GM23248 (cell line): ENCODE results near the gene SIGLEC1. TPM values are rescaled to one million over a fixed set of nuclear protein-coding genes. Genes with fewer than 3 reads are reported as not detected.

Source experiments
- DNase-seq: peaks from one replicate; pipeline ENCODE4 v3.0.0-alpha.2; 2015
- H2AFZ ChIP-seq: fragments of 200-600 bp; sonication (generic); 2 replicates; pipeline ENCODE4 v1.6.1; 2016; ENCODE audit warnings: antibody characterized with exemption
- H3F3A ChIP-seq: fragments of 200-600 bp; sonication (generic); 2 replicates; pipeline ENCODE4 v1.6.1; 2016; ENCODE audit warnings: mild to moderate bottlenecking, antibody characterized with exemption, mixed run types; ENCODE audit not compliant: insufficient read depth
- H3K27ac ChIP-seq: fragments of 200-600 bp; sonication (generic); 2 replicates; pipeline ENCODE4 v1.5.1; 2016; ENCODE audit warnings: mild to moderate bottlenecking
- H3K27me3 ChIP-seq: fragments of 200-600 bp; sonication (generic); replicated peaks from 2 replicates; pipeline ENCODE4 v1.6.1; 2016; ENCODE audit warnings: mild to moderate bottlenecking; ENCODE audit not compliant: insufficient read depth
- H3K36me3 ChIP-seq: fragments of 200-600 bp; sonication (generic); 2 replicates; pipeline ENCODE4 v1.6.1; 2016; ENCODE audit warnings: low read depth, mild to moderate bottlenecking
- H3K4me1 ChIP-seq: fragments of 200-600 bp; sonication (generic); 2 replicates; pipeline ENCODE4 v1.6.1; 2016; ENCODE audit warnings: mild to moderate bottlenecking; ENCODE audit not compliant: insufficient read depth
- H3K4me2 ChIP-seq: fragments of 200-600 bp; sonication (generic); one replicate; pipeline ENCODE4 v1.6.1; 2016; ENCODE audit warnings: mild to moderate bottlenecking; ENCODE audit not compliant: unreplicated experiment
- H3K4me3 ChIP-seq: fragments of 200-600 bp; sonication (generic); 2 replicates; pipeline ENCODE4 v1.5.1; 2016; ENCODE audit warnings: mild to moderate bottlenecking
- H3K79me2 ChIP-seq: fragments of 200-600 bp; sonication (generic); 2 replicates; pipeline ENCODE4 v1.6.1; 2016; ENCODE audit warnings: mild to moderate bottlenecking; ENCODE audit not compliant: insufficient read depth
- H3K9ac ChIP-seq: fragments of 200-600 bp; sonication (generic); 2 replicates; pipeline ENCODE4 v1.6.1; 2016; ENCODE audit warnings: mild to moderate bottlenecking
- H3K9me2 ChIP-seq: fragments of 200-600 bp; sonication (generic); 2 replicates; pipeline ENCODE4 v1.6.1; 2016; ENCODE audit warnings: mixed run types, mild to moderate bottlenecking, moderate library complexity; ENCODE audit not compliant: insufficient read depth
- H3K9me3 ChIP-seq: fragments of 200-600 bp; sonication (generic); one replicate; pipeline ENCODE4 v1.6.1; 2017; ENCODE audit warnings: low read depth
- H4K20me1 ChIP-seq: fragments of 200-600 bp; sonication (generic); 2 replicates; pipeline ENCODE4 v1.6.0; 2016; ENCODE audit not compliant: insufficient read depth
- EZH2 ChIP-seq: fragments of 200-600 bp; sonication (generic); IDR thresholded peaks from 2 replicates; pipeline ENCODE4 v1.6.1; 2018; ENCODE audit warnings: antibody characterized with exemption, mild to moderate bottlenecking; ENCODE audit not compliant: insufficient read depth, poor library complexity, severe bottlenecking
- EZH2phosphoT487 ChIP-seq: fragments of 200-600 bp; sonication (generic); IDR thresholded peaks from 2 replicates; pipeline ENCODE4 v1.6.1; 2018; ENCODE audit warnings: antibody characterized with exemption, moderate library complexity, mild to moderate bottlenecking, low read depth; ENCODE audit not compliant: insufficient read depth
- WGBS, 2 experiments: methylation state at CpG; one replicate each; pipeline ENCODE4 v1.1.6; 2015 to 2017; ENCODE audit warnings: low lambda C conversion rate in 2 of 2, low coverage in 1 of 2; ENCODE audit errors: missing lambda C conversion rate in 2 of 2; 5-methylcytosine and 5-hydroxymethylcytosine counted together
- in situ Hi-C: fragments of 300-500 bp; cut with MboI; formaldehyde crosslinking; loops from 2 replicates; pipeline ENCODE4 v1.15.0; 2020
- polyA plus RNA-seq: library from polyadenylated mRNA; unstranded; fragments of >200 nt; fragmentation: Nextera tagmentation; extraction: Ambion mirVana; gene quantifications from 2 replicates; pipeline ENCODE4 v1.2.1, GENCODE V29; 2016
- total RNA-seq: library from RNA; depleted of rRNA; stranded (reverse); fragments of >200 nt; shearing (Covaris generic); gene quantifications from 2 replicates; pipeline ENCODE4 v1.2.3, GENCODE V29; 2014

Gene SIGLEC1
- total and polyA plus RNA-seq, 2 experiments from 2014 or later: not detected

GRCh38 chr20:3744037-3744436 is 31.6 kb upstream of the SIGLEC1 start:
- Histone ChIP-seq H3K9me2 (no peaks in the 10 kb centered on the region), H3K36me3 (no peaks in the 10 kb centered on the region), H3K9ac (no peak overlapping the region), H3K27ac (no peak overlapping the region), H3K27me3 (no peaks in the 10 kb centered on the region), H3K4me2 (no peak overlapping the region), H4K20me1 (no peaks in the 10 kb centered on the region), H2AFZ (no peak overlapping the region), H3K4me1 (no peaks in the 10 kb centered on the region), H3K79me2 (no peaks in the 10 kb centered on the region), H3K9me3 (no peaks in the 10 kb centered on the region), H3K4me3 (no peak overlapping the region), H3F3A (no peaks in the 10 kb centered on the region)
- in situ Hi-C loops: no loop called here
- WGBS, 2 experiments: 68 to 88% methylated on average over 1 of the region's 1 CpG
- DNase-seq: no peak
- no peak for TF ChIP-seq EZH2
- TF ChIP-seq EZH2phosphoT487: no peak

DNA sequence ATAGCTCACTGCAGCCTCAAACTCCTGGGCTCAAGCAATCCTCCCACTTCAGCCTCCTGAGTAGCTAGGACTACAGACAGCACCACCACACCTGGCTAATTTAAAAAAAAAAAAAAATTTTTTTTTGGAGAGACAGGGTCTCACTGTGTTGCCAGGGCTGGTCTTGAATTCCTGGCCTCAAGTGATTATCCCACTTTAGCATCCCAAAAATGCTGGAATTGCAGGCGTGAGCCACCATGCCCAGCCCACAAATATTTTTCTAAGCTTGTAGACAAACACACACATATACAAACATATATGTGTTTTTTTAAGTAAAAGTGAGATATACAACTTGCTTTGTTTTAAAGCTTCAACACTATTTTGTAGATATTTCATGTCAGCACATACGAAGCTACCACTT is 30.9 kb upstream of the SIGLEC1 start:
- no peak overlapping the region for H2AFZ ChIP-seq
- H4K20me1 ChIP-seq: no peaks in the 10 kb centered on the region
- no peak overlapping the region for H3K27ac ChIP-seq
- H3K36me3 ChIP-seq: no peaks in the 10 kb centered on the region
- H3K27me3 ChIP-seq: no peaks in the 10 kb centered on the region
- WGBS, 2 experiments: 45 to 52% methylated on average over 2 of the region's 2 CpGs
- no peaks in the 10 kb centered on the region for H3K4me1 ChIP-seq
- H3F3A ChIP-seq: no peaks in the 10 kb centered on the region
- H3K9ac ChIP-seq: no peak overlapping the region
- no peak overlapping the region for H3K4me3 ChIP-seq
- no peak for DNase-seq
- no peaks in the 10 kb centered on the region for H3K79me2 ChIP-seq
- no peaks in the 10 kb centered on the region for H3K9me2 ChIP-seq
- TF ChIP-seq EZH2 (no peak), EZH2phosphoT487 (no peak)
- in situ Hi-C loops: no loop called here
- H3K9me3 ChIP-seq: no peaks in the 10 kb centered on the region
- no peak overlapping the region for H3K4me2 ChIP-seq

GRCh38 chr20:3741836-3742458 is 29.5 kb upstream of the SIGLEC1 start:
- Histone ChIP-seq H3F3A (no peaks in the 10 kb centered on the region), H4K20me1 (no peaks in the 10 kb centered on the region), H3K4me1 (no peaks in the 10 kb centered on the region), H2AFZ (no peak overlapping the region), H3K4me3 (no peak overlapping the region), H3K9me2 (no peaks in the 10 kb centered on the region), H3K9me3 (no peaks in the 10 kb centered on the region), H3K27ac (no peak overlapping the region), H3K9ac (no peak overlapping the region), H3K79me2 (no peaks in the 10 kb centered on the region), H3K27me3 (no peaks in the 10 kb centered on the region), H3K4me2 (no peak overlapping the region), H3K36me3 (no peaks in the 10 kb centered on the region)
- 75 to 85% methylated on average over 5 to 7 of the region's 7 CpGs for WGBS, 2 experiments
- TF ChIP-seq EZH2 (no peak), EZH2phosphoT487 (no peak)
- in situ Hi-C loops: no loop called here
- no peak for DNase-seq

DNA sequence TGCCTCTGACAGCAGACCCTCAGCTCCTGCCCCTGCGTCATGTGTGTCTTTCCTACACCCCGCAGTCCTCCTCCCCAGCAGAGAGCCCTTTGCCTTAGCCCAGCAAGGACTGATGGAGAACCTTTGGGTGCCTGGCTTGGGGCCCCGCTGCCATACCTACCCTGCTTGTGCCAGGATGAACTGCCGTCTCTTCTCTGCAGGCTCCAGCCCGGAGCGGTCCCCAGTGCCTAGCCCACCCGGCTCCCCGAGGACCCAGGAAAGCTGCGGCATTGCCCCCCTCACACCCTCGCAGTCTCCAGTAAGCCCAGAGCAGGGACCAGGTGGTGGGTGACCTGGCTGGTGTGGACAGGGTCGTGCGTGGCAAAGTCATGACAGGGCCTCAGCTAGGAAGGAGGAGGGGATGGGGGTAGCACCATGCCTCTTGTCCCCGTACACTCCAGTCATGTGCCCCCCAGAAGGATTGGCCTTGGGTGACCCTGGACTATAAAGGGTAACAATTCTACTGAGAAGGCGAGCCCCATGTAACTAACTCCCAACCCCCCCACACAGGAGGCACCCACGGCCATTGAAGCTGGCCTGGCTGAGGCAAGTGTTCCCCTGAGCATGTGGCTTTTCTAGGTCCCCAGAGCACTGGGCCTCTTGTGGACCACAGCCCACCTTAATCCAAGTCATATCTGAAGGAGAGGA is 28.4 kb upstream of the SIGLEC1 start:
- H3K27ac ChIP-seq: no peak overlapping the region
- no peaks in the 10 kb centered on the region for H3K9me3 ChIP-seq
- in situ Hi-C loops: no loop called here
- no peaks in the 10 kb centered on the region for H3K79me2 ChIP-seq
- H3K9me2 ChIP-seq: no peaks in the 10 kb centered on the region
- H3K4me1 ChIP-seq: no peaks in the 10 kb centered on the region
- DNase-seq: no peak
- no peaks in the 10 kb centered on the region for H3F3A ChIP-seq
- TF ChIP-seq EZH2phosphoT487 (no peak), EZH2 (no peak)
- no peaks in the 10 kb centered on the region for H3K27me3 ChIP-seq
- no peak overlapping the region for H3K9ac ChIP-seq
- WGBS, 2 experiments: 80 to 85% methylated on average over 15 of the region's 15 CpGs
- no peak overlapping the region for H2AFZ ChIP-seq
- H3K4me2 ChIP-seq: no peak overlapping the region
- no peak overlapping the region for H3K4me3 ChIP-seq
- H3K36me3 ChIP-seq: no peaks in the 10 kb centered on the region
- no peaks in the 10 kb centered on the region for H4K20me1 ChIP-seq
